K562 (cell line): ENCODE results near the gene ARID4B. TPM values are rescaled to one million over a fixed set of nuclear protein-coding genes. Genes with fewer than 3 reads are reported as not detected.

ENCODE experiments used
- FIP1L1 ChIP-seq: fragments of 200-400 bp; formaldehyde crosslinking; IDR thresholded peaks from 2 replicates; pipeline ENCODE4 v1.6.1; 2018; ENCODE audit warnings: mild to moderate bottlenecking, low read depth, low read length; ENCODE audit not compliant: poor library complexity, severe bottlenecking
- FOS ChIP-seq: IDR thresholded peaks from 3 replicates; pipeline ENCODE4 v1.6.1; 2011; ENCODE audit not compliant: insufficient read length; ENCODE audit errors: extremely low read depth
- RB1 ChIP-seq: fragments of 450-650 bp; IDR thresholded peaks from 2 replicates; pipeline ENCODE4 v1.6.1; 2017; ENCODE audit warnings: low read depth, mild to moderate bottlenecking
- RBM15 ChIP-seq: fragments of 200-400 bp; formaldehyde crosslinking; IDR thresholded peaks from 2 replicates; pipeline ENCODE4 v1.6.1; 2018; ENCODE audit warnings: mild to moderate bottlenecking, low read length, moderate library complexity; ENCODE audit not compliant: insufficient read depth
- polyA plus RNA-seq, 8 experiments: library from polyadenylated mRNA; depleted of rRNA in 4 of 8; stranded (reverse) in 5 of 8; unstranded in 3 of 8; fragments of >200 nt; fragmentation: Nextera tagmentation in 2 of 8; fragmentation: Illumina TruSeq in 1 of 8; extraction: Ambion mirVana in 2 of 8; extraction: Trizol in 1 of 8; gene quantifications; 2 replicates each; pipeline versions ENCODE4 v1.2.1 to v1.2.3, GENCODE V29; 2011 to 2014; ENCODE audit warnings: inconsistent platforms in 1 of 8, missing spikeins in 1 of 8
- total RNA-seq, 7 experiments: library from RNA; depleted of rRNA in 6 of 7; stranded (reverse); fragments of >200 nt in 6 of 7; fragmentation: Illumina TruSeq in 2 of 7; extraction: Trizol in 2 of 7; gene quantifications; 2 replicates each; pipeline versions ENCODE4 v1.2.1 to v1.2.3, GENCODE V29; 2011 to 2021; ENCODE audit warnings: low replicate concordance in 1 of 7
- TF ChIP-seq, protein P1 (sequence below), 2 experiments: fragments of 450-650 bp in 1 of 2; sonication (generic) in 1 of 2; formaldehyde crosslinking in 1 of 2; IDR thresholded peaks; 2 replicates each; pipeline versions ENCODE4 v1.7.1 to v1.9.0; 2016 to 2022; ENCODE audit warnings: inconsistent platforms in 1 of 2, mild to moderate bottlenecking in 1 of 2, missing genetic modification reagents in 1 of 2
- TF ChIP-seq, protein P2 (sequence below): fragments of 450-650 bp; conservative IDR thresholded peaks from 2 replicates; pipeline ENCODE4 v1.6.1; 2016; ENCODE audit warnings: missing genetic modification characterization, low read depth, mild to moderate bottlenecking, control low read depth, missing compliant biosample characterization

Gene ARID4B
- total and polyA plus RNA-seq, 9 of the 15 experiments (the other 6 are each of a cell fraction or from before 2014, with no cell fraction given), result 8.4 to 38.9 (median 18.5) TPM

DNA sequence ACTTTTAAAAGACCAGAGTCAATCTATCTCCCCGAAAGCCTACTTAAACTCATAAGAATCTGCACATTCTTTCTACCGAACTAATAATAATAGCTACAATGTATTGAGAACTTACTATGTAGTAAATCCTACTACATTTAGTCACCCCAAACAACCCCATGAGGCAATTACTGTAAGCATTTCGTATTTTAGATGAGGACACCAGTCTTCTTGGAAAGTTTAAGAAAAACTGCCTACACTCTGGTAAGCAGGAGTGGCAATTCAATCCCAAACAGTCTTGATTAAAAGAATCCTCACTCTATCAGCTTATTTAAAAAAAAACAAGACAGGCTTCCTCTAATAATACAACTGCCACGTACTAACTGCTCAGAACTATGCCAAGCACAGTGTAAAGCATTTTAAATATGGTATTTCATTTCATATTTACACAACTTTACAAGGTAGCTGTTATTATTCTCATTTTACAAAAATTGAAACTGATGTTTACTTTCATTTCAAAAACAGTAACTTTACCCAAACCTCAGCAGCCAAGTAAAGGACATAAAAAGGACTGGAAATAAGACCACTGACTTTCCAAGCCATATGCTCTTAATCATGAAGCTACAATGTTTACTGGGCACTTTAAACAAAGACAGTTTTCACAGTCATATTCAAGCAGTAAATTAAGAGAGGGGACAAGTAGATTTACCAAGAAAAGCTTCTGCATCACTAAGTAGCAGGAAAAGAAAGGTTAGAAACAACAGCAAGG is 13.9 kb downstream of the ARID4B start (continued):
- TF ChIP-seq, protein P1, sequence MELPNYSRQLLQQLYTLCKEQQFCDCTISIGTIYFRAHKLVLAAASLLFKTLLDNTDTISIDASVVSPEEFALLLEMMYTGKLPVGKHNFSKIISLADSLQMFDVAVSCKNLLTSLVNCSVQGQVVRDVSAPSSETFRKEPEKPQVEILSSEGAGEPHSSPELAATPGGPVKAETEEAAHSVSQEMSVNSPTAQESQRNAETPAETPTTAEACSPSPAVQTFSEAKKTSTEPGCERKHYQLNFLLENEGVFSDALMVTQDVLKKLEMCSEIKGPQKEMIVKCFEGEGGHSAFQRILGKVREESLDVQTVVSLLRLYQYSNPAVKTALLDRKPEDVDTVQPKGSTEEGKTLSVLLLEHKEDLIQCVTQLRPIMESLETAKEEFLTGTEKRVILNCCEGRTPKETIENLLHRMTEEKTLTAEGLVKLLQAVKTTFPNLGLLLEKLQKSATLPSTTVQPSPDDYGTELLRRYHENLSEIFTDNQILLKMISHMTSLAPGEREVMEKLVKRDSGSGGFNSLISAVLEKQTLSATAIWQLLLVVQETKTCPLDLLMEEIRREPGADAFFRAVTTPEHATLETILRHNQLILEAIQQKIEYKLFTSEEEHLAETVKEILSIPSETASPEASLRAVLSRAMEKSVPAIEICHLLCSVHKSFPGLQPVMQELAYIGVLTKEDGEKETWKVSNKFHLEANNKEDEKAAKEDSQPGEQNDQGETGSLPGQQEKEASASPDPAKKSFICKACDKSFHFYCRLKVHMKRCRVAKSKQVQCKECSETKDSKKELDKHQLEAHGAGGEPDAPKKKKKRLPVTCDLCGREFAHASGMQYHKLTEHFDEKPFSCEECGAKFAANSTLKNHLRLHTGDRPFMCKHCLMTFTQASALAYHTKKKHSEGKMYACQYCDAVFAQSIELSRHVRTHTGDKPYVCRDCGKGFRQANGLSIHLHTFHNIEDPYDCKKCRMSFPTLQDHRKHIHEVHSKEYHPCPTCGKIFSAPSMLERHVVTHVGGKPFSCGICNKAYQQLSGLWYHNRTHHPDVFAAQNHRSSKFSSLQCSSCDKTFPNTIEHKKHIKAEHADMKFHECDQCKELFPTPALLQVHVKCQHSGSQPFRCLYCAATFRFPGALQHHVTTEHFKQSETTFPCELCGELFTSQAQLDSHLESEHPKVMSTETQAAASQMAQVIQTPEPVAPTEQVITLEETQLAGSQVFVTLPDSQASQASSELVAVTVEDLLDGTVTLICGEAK (IDR thresholded peaks at IDR 0.05), result no peak
- TF ChIP-seq, protein P1 (CRISPR knock-in tag; IDR thresholded peaks at IDR 0.05), result no peak
- TF ChIP-seq FIP1L1 (no peak), RBM15 (no peak), RB1 (no peak), FOS (no peak)
- TF ChIP-seq, protein P2, sequence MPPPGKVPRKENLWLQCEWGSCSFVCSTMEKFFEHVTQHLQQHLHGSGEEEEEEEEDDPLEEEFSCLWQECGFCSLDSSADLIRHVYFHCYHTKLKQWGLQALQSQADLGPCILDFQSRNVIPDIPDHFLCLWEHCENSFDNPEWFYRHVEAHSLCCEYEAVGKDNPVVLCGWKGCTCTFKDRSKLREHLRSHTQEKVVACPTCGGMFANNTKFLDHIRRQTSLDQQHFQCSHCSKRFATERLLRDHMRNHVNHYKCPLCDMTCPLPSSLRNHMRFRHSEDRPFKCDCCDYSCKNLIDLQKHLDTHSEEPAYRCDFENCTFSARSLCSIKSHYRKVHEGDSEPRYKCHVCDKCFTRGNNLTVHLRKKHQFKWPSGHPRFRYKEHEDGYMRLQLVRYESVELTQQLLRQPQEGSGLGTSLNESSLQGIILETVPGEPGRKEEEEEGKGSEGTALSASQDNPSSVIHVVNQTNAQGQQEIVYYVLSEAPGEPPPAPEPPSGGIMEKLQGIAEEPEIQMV (tag), result no peak
